ENCODE results near the gene ANKRD55. TPM values are rescaled to one million over a fixed set of nuclear protein-coding genes. Genes with fewer than 3 reads are reported as not detected.
A peak's percentile ranks its signal among the peaks of the same experiment; 100 is the strongest.

The ANKRD55 gene
- total RNA-seq, 1 experiment from 2014 or later = not detected

DNA sequence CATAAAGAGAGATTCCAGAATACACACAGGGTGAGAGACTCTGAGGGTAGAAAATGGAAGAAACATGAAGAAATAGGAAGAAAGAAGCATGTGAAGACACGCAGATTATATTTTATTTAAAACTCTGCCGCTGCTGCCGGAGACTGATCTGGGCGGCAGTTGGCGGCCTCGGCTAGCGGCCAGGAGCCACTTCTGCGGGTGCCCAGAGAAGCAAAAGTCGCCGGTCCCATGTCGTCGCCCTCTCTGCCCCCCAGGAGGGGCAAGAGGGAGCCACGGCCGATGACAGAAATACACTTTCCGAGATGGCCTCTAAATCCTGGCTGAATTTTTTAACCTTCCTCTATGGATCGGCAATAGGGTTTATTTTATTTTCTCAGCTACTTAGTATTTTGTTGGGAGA, 40.9 kb downstream of the ANKRD55 start:
- H3K36me3 Mint-ChIP-seq (ENCODE audit: insufficient read depth, unreplicated experiment) = no peaks in the 10 kb centered on the region
- no peaks in the 10 kb centered on the region for H3K4me1 Mint-ChIP-seq (ENCODE audit: insufficient read depth, unreplicated experiment)
- no TSS peak for BruUV-seq (replicated peaks)
- H3K4me3 Mint-ChIP-seq (ENCODE audit: unreplicated experiment) = no peak overlapping the region
- ChIA-PET CTCF (interaction anchor here (2.6 kb wide), 1 partner anchor 9 kb away, joined by 14 read pairs; no protein-coding TSS in a partner anchor), POLR2A (no interaction called here)
- H3K27me3 Mint-ChIP-seq (ENCODE audit: insufficient read depth, unreplicated experiment) = no peaks in the 10 kb centered on the region
- TF ChIP-seq, protein P1, sequence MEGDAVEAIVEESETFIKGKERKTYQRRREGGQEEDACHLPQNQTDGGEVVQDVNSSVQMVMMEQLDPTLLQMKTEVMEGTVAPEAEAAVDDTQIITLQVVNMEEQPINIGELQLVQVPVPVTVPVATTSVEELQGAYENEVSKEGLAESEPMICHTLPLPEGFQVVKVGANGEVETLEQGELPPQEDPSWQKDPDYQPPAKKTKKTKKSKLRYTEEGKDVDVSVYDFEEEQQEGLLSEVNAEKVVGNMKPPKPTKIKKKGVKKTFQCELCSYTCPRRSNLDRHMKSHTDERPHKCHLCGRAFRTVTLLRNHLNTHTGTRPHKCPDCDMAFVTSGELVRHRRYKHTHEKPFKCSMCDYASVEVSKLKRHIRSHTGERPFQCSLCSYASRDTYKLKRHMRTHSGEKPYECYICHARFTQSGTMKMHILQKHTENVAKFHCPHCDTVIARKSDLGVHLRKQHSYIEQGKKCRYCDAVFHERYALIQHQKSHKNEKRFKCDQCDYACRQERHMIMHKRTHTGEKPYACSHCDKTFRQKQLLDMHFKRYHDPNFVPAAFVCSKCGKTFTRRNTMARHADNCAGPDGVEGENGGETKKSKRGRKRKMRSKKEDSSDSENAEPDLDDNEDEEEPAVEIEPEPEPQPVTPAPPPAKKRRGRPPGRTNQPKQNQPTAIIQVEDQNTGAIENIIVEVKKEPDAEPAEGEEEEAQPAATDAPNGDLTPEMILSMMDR (IDR thresholded peaks at IDR 0.05; ENCODE audit: unreplicated experiment) = no peak
- H3K27ac Mint-ChIP-seq (ENCODE audit: low read depth, unreplicated experiment) = no peak overlapping the region
- no peak for DNase-seq (ENCODE audit: unreplicated experiment)
- intact Hi-C loops (cut with micrococcal nuclease) = no loop called here
- no peaks in the 10 kb centered on the region for H3K9me3 Mint-ChIP-seq (ENCODE audit: unreplicated experiment)

GRCh38 chr5:56191656-56192055, 41.5 kb downstream of the ANKRD55 start:
- TF ChIP-seq, protein P1 (IDR thresholded peaks at IDR 0.05; ENCODE audit: unreplicated experiment) = no peak
- no TSS peak for BruUV-seq (replicated peaks)
- H3K36me3 Mint-ChIP-seq (ENCODE audit: insufficient read depth, unreplicated experiment) = no peaks in the 10 kb centered on the region
- H3K4me1 Mint-ChIP-seq (ENCODE audit: insufficient read depth, unreplicated experiment) = no peaks in the 10 kb centered on the region
- no peak overlapping the region for H3K4me3 Mint-ChIP-seq (ENCODE audit: unreplicated experiment)
- ChIA-PET CTCF (interaction anchor here (2.6 kb wide), 1 partner anchor 10 kb away, joined by 14 read pairs; no protein-coding TSS in a partner anchor), POLR2A (no interaction called here)
- H3K27ac Mint-ChIP-seq (ENCODE audit: low read depth, unreplicated experiment) = no peak overlapping the region
- H3K9me3 Mint-ChIP-seq (ENCODE audit: unreplicated experiment) = no peaks in the 10 kb centered on the region
- DNase-seq (ENCODE audit: unreplicated experiment) = no peak
- intact Hi-C loops (cut with micrococcal nuclease) = no loop called here
- H3K27me3 Mint-ChIP-seq (ENCODE audit: insufficient read depth, unreplicated experiment) = no peaks in the 10 kb centered on the region

GRCh38 chr5:56190497-56190896, 42.6 kb downstream of the ANKRD55 start:
- POLR2A ChIA-PET = no interaction called here
- Mint-ChIP-seq H3K27me3 (ENCODE audit: insufficient read depth, unreplicated experiment) (no peaks in the 10 kb centered on the region), H3K9me3 (ENCODE audit: unreplicated experiment) (no peaks in the 10 kb centered on the region), H3K4me1 (ENCODE audit: insufficient read depth, unreplicated experiment) (no peaks in the 10 kb centered on the region), H3K4me3 (ENCODE audit: unreplicated experiment) (no peak overlapping the region), H3K36me3 (ENCODE audit: insufficient read depth, unreplicated experiment) (no peaks in the 10 kb centered on the region), H3K27ac (ENCODE audit: low read depth, unreplicated experiment) (no peak overlapping the region)
- intact Hi-C loops (cut with micrococcal nuclease) = no loop called here
- BruUV-seq (replicated peaks) = no TSS peak
- DNase-seq (ENCODE audit: unreplicated experiment) = peak; percentile 84
- TF ChIP-seq, protein P1 (IDR thresholded peaks at IDR 0.05; ENCODE audit: unreplicated experiment) = no peak
- CTCF ChIA-PET = interaction anchor here (2.6 kb wide), 1 partner anchor 11 kb away, joined by 14 read pairs; no protein-coding TSS in a partner anchor

GRCh38 chr5:56185768-56186311, 47.3 kb downstream of the ANKRD55 start:
- CTCF ChIA-PET = interaction anchor here (0.6 to 3.6 kb wide), 3 partner anchors 15 to 1276 kb away, joined by 3 to 18 read pairs (median 3); no protein-coding TSS in a partner anchor
- TF ChIP-seq, protein P1 (IDR thresholded peaks at IDR 0.05; ENCODE audit: unreplicated experiment) = no peak
- no peaks in the 10 kb centered on the region for H3K27me3 Mint-ChIP-seq (ENCODE audit: insufficient read depth, unreplicated experiment)

More at GRCh38 chr5:56185768-56186311, 47.3 kb downstream of the ANKRD55 start:
- peak; percentile 43 for DNase-seq (ENCODE audit: unreplicated experiment)
- POLR2A ChIA-PET = no interaction called here
- no peak overlapping the region for H3K4me3 Mint-ChIP-seq (ENCODE audit: unreplicated experiment)
- peaks cover 6% of the 10 kb centered on the region for H3K4me1 Mint-ChIP-seq (ENCODE audit: insufficient read depth, unreplicated experiment)
- H3K27ac Mint-ChIP-seq (ENCODE audit: low read depth, unreplicated experiment) = no peak overlapping the region
- intact Hi-C loops (cut with micrococcal nuclease) = no loop called here
- H3K36me3 Mint-ChIP-seq (ENCODE audit: insufficient read depth, unreplicated experiment) = no peaks in the 10 kb centered on the region
- no peaks in the 10 kb centered on the region for H3K9me3 Mint-ChIP-seq (ENCODE audit: unreplicated experiment)
- BruUV-seq (replicated peaks) = no TSS peak
